Measurements from ENCODE around the gene TSPO. TPM values are rescaled to one million over a fixed set of nuclear protein-coding genes. Genes with fewer than 3 reads are reported as not detected.
A peak's percentile ranks its signal among the peaks of the same experiment; 100 is the strongest.

The TSPO gene
- total RNA-seq, 1 experiment from 2014 or later: 243 TPM

GRCh38 chr22:43160497-43161126 is 9.3 kb downstream of the TSPO start:
- peaks cover 15% of the 10 kb centered on the region for H3K79me2 ChIP-seq (ENCODE audit: low read depth)
- H3K4me2 ChIP-seq: no peak overlapping the region
- H3K27ac ChIP-seq: no peak overlapping the region
- no peak for TF ChIP-seq EZH2 (IDR thresholded peaks at IDR 0.05; ENCODE audit: low read depth)
- TF ChIP-seq, protein P1, sequence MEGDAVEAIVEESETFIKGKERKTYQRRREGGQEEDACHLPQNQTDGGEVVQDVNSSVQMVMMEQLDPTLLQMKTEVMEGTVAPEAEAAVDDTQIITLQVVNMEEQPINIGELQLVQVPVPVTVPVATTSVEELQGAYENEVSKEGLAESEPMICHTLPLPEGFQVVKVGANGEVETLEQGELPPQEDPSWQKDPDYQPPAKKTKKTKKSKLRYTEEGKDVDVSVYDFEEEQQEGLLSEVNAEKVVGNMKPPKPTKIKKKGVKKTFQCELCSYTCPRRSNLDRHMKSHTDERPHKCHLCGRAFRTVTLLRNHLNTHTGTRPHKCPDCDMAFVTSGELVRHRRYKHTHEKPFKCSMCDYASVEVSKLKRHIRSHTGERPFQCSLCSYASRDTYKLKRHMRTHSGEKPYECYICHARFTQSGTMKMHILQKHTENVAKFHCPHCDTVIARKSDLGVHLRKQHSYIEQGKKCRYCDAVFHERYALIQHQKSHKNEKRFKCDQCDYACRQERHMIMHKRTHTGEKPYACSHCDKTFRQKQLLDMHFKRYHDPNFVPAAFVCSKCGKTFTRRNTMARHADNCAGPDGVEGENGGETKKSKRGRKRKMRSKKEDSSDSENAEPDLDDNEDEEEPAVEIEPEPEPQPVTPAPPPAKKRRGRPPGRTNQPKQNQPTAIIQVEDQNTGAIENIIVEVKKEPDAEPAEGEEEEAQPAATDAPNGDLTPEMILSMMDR (conservative IDR thresholded peaks at IDR 0.05): no peak
- ChIA-PET POLR2A (ENCODE audit: unreplicated experiment) (interaction anchor here (0.7 kb wide), 1 partner anchor 721 kb away, joined by 5 read pairs; no protein-coding TSS in a partner anchor), CTCF (interaction anchor here (0.5 kb wide), 1 partner anchor 88 kb away, joined by 3 read pairs; no protein-coding TSS in a partner anchor)
- H3K4me3 ChIP-seq: no peak overlapping the region
- peaks cover 34% of the 10 kb centered on the region; the same call in 1 of the 2 replicates for H3F3A ChIP-seq (ENCODE audit: insufficient read depth, low read depth)
- no peaks in the 10 kb centered on the region for H3K9me3 ChIP-seq (ENCODE audit: insufficient read depth, low read depth)
- peaks cover 4% of the 10 kb centered on the region; the same call in 1 of the 2 replicates for H3K36me3 ChIP-seq (ENCODE audit: low read depth)
- no peaks in the 10 kb centered on the region for H3K27me3 ChIP-seq (ENCODE audit: insufficient read depth, low read depth)
- DNase-seq: no peak
- no peaks in the 10 kb centered on the region for H3K4me1 ChIP-seq (replicated peaks; ENCODE audit: insufficient read depth)
- BruUV-seq (replicated peaks): no TSS peak
- H4K20me1 ChIP-seq (ENCODE audit: insufficient read depth): peaks cover 48% of the 10 kb centered on the region
- H3K9me2 ChIP-seq (ENCODE audit: insufficient read depth): no peaks in the 10 kb centered on the region
- H2AFZ ChIP-seq: no peak overlapping the region
- intact Hi-C loops (cut with micrococcal nuclease; ENCODE audit: unreplicated experiment): no loop called here

- intact Hi-C loops (cut with micrococcal nuclease; ENCODE audit: unreplicated experiment): no loop called here
- Histone ChIP-seq H3K36me3 (ENCODE audit: low read depth) (peaks cover 4% of the 10 kb centered on the region; the same call in 1 of the 2 replicates), H3F3A (ENCODE audit: insufficient read depth, low read depth) (peaks cover 44% of the 10 kb centered on the region; the same call in 1 of the 2 replicates), H3K27me3 (ENCODE audit: insufficient read depth, low read depth) (no peaks in the 10 kb centered on the region), H3K4me2 (no peak overlapping the region), H2AFZ (no peak overlapping the region), H3K9me2 (ENCODE audit: insufficient read depth) (no peaks in the 10 kb centered on the region), H3K27ac (no peak overlapping the region), H3K4me3 (no peak overlapping the region), H3K9me3 (ENCODE audit: insufficient read depth, low read depth) (no peaks in the 10 kb centered on the region), H3K4me1 (replicated peaks; ENCODE audit: insufficient read depth) (no peaks in the 10 kb centered on the region), H4K20me1 (ENCODE audit: insufficient read depth) (peaks cover 46% of the 10 kb centered on the region), H3K79me2 (ENCODE audit: low read depth) (0 out of 2 replicates have a peak, but pooled peaks cover 7% of the 10 kb centered on the region)
- no peak for TF ChIP-seq EZH2 (IDR thresholded peaks at IDR 0.05; ENCODE audit: low read depth)
- TF ChIP-seq, protein P1 (conservative IDR thresholded peaks at IDR 0.05): no peak
- no peak for DNase-seq
- BruUV-seq (replicated peaks): no TSS peak
- POLR2A ChIA-PET (ENCODE audit: unreplicated experiment): no interaction called here
- CTCF ChIA-PET: no interaction called here
Measured at GRCh38 chr22:43162412-43163150, 11.2 kb downstream of the TSPO start.

DNA sequence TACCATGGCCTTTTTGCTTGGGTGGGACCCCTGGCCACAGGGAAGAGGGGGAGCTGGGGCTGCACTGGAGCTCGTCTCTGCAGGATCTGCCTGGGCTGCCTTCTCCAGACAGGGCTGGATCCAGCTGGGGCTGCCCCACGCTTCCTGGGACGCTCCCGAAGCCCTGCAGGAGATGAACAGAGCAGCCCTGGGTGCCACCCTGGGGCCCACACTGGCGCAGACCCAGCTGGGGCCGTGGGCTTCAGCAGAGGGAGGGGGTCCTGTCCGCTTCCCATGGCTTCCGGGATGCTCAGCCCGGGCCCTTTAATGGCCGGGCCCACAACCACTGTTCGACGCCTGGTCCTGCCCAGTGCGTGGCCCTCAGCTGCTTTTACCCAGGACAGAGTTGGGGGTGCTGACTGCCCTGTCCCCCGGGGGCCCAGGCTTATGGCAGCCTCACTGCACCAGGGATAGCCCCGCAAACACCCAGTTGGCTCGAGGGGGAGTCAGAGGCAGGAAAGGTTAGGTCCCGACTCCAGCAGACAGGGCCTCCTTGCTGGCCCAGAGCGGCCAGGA is 12.0 kb downstream of the TSPO start:
- no peaks in the 10 kb centered on the region for H3K9me3 ChIP-seq (ENCODE audit: insufficient read depth, low read depth)
- ChIA-PET POLR2A (ENCODE audit: unreplicated experiment) (no interaction called here), CTCF (no interaction called here)
- H3K4me3 ChIP-seq: no peak overlapping the region
- no peak overlapping the region for H3K27ac ChIP-seq
- H3K9me2 ChIP-seq (ENCODE audit: insufficient read depth): no peaks in the 10 kb centered on the region
- H2AFZ ChIP-seq: no peak overlapping the region
- DNase-seq: peak in 1 of 2 experiments; percentile 32
- no peaks in the 10 kb centered on the region for H3K4me1 ChIP-seq (replicated peaks; ENCODE audit: insufficient read depth)
- intact Hi-C loops (cut with micrococcal nuclease; ENCODE audit: unreplicated experiment): no loop called here
- peaks cover 4% of the 10 kb centered on the region; the same call in 1 of the 2 replicates for H3K36me3 ChIP-seq (ENCODE audit: low read depth)
- H3K27me3 ChIP-seq (ENCODE audit: insufficient read depth, low read depth): no peaks in the 10 kb centered on the region
- peaks cover 38% of the 10 kb centered on the region for H4K20me1 ChIP-seq (ENCODE audit: insufficient read depth)
- TF ChIP-seq, protein P1 (conservative IDR thresholded peaks at IDR 0.05): no peak
- no peak for TF ChIP-seq EZH2 (IDR thresholded peaks at IDR 0.05; ENCODE audit: low read depth)
- H3K79me2 ChIP-seq (ENCODE audit: low read depth): no peaks in the 10 kb centered on the region
- no peak overlapping the region for H3K4me2 ChIP-seq
- BruUV-seq (replicated peaks): no TSS peak
- peaks cover 44% of the 10 kb centered on the region; the same call in 1 of the 2 replicates for H3F3A ChIP-seq (ENCODE audit: insufficient read depth, low read depth)

Measured in PC-9 (cell line).